ENCODE results near the gene ZNF341.

The ZNF341 gene

GRCh38 chr20:33771938-33772337, 40.1 kb downstream of the ZNF341 start:
- TF ChIP-seq CTCF (IDR thresholded peaks at IDR 0.05; ENCODE audit: low read depth, low read length, missing control alignments), result no peak
- no peak overlapping the region for H3K4me3 ChIP-seq (ENCODE audit: low read depth, low read length)
- H3K27me3 ChIP-seq (replicated peaks), result no peaks in the 10 kb centered on the region
- peaks cover under 1% of the 10 kb centered on the region for H3K36me3 ChIP-seq (replicated peaks)
- no peak overlapping the region for H3K27ac ChIP-seq
- in situ Hi-C loops (cut with HindIII; ENCODE audit: low pct_ligation_motif_present, low sequenced_read_pairs), result no loop called here
- DNase-seq, result no peak

GRCh38 chr20:33772439-33772838, 40.6 kb downstream of the ZNF341 start:
- H3K27ac ChIP-seq, result no peak overlapping the region
- in situ Hi-C loops (cut with HindIII; ENCODE audit: low pct_ligation_motif_present, low sequenced_read_pairs), result no loop called here
- no peak for TF ChIP-seq CTCF (IDR thresholded peaks at IDR 0.05; ENCODE audit: low read depth, low read length, missing control alignments)
- H3K27me3 ChIP-seq (replicated peaks), result no peaks in the 10 kb centered on the region
- DNase-seq, result no peak
- H3K4me3 ChIP-seq (ENCODE audit: low read depth, low read length), result no peak overlapping the region
- no peaks in the 10 kb centered on the region for H3K36me3 ChIP-seq (replicated peaks)

GRCh38 chr20:33773412-33774089, 41.8 kb downstream of the ZNF341 start:
- H3K36me3 ChIP-seq (replicated peaks), result no peaks in the 10 kb centered on the region
- in situ Hi-C loops (cut with HindIII; ENCODE audit: low pct_ligation_motif_present, low sequenced_read_pairs), result no loop called here
- no peak for TF ChIP-seq CTCF (IDR thresholded peaks at IDR 0.05; ENCODE audit: low read depth, low read length, missing control alignments)
- DNase-seq, result no peak
- no peaks in the 10 kb centered on the region for H3K27me3 ChIP-seq (replicated peaks)
- no peak overlapping the region for H3K4me3 ChIP-seq (ENCODE audit: low read depth, low read length)
- H3K27ac ChIP-seq, result no peak overlapping the region

- no peak for TF ChIP-seq CTCF (IDR thresholded peaks at IDR 0.05; ENCODE audit: low read depth, low read length, missing control alignments)
- in situ Hi-C loops (cut with HindIII; ENCODE audit: low pct_ligation_motif_present, low sequenced_read_pairs), result no loop called here
- no peak overlapping the region for H3K27ac ChIP-seq
- H3K4me3 ChIP-seq (ENCODE audit: low read depth, low read length), result no peak overlapping the region
- H3K27me3 ChIP-seq (replicated peaks), result no peaks in the 10 kb centered on the region
- H3K36me3 ChIP-seq (replicated peaks), result no peaks in the 10 kb centered on the region
- DNase-seq, result no peak
Measured at GRCh38 chr20:33777816-33778215, 46.0 kb downstream of the ZNF341 start.

- Histone ChIP-seq H3K4me3 (ENCODE audit: low read depth, low read length) (no peak overlapping the region), H3K36me3 (replicated peaks) (no peaks in the 10 kb centered on the region), H3K27me3 (replicated peaks) (no peaks in the 10 kb centered on the region), H3K27ac (no peak overlapping the region)
- in situ Hi-C loops (cut with HindIII; ENCODE audit: low pct_ligation_motif_present, low sequenced_read_pairs), result no loop called here
- no peak for TF ChIP-seq CTCF (IDR thresholded peaks at IDR 0.05; ENCODE audit: low read depth, low read length, missing control alignments)
- no peak for DNase-seq
Measured at GRCh38 chr20:33781133-33781532, 49.3 kb downstream of the ZNF341 start.

GRCh38 chr20:33781945-33782344, 50.1 kb downstream of the ZNF341 start:
- H3K4me3 ChIP-seq (ENCODE audit: low read depth, low read length), result no peak overlapping the region
- H3K36me3 ChIP-seq (replicated peaks), result no peaks in the 10 kb centered on the region
- DNase-seq, result no peak
- no peak overlapping the region for H3K27ac ChIP-seq
- no peaks in the 10 kb centered on the region for H3K27me3 ChIP-seq (replicated peaks)
- in situ Hi-C loops (cut with HindIII; ENCODE audit: low pct_ligation_motif_present, low sequenced_read_pairs), result no loop called here
- TF ChIP-seq CTCF (IDR thresholded peaks at IDR 0.05; ENCODE audit: low read depth, low read length, missing control alignments), result no peak

All from brain microvascular endothelial cell (primary cell).